Neural cell (in vitro differentiated cells): Measurements from ENCODE around the gene THRB. TPM values are rescaled to one million over a fixed set of nuclear protein-coding genes. Genes with fewer than 3 reads are reported as not detected.

ENCODE experiments used
- H2AFZ ChIP-seq: fragments of 200-600, 300-800 bp; sonication (generic), shearing (Covaris generic); 2 replicates; pipeline ENCODE4 v1.6.0; 2014; ENCODE audit warnings: low read depth, mild to moderate bottlenecking, antibody characterized with exemption, low read length, moderate library complexity
- H3F3A ChIP-seq: fragments of 200-600 bp; shearing (Covaris generic); 2 replicates; pipeline ENCODE4 v1.6.1; 2016; ENCODE audit warnings: mild to moderate bottlenecking, moderate library complexity, mixed read lengths, antibody characterized with exemption, low read length; ENCODE audit not compliant: insufficient read depth, poor library complexity, severe bottlenecking
- H3K27ac ChIP-seq: fragments of 200-600, 300-800 bp; sonication (generic), shearing (Covaris generic); 2 replicates; pipeline ENCODE4 v1.5.1; 2014; ENCODE audit warnings: mild to moderate bottlenecking, low read length, moderate library complexity
- H3K27me3 ChIP-seq: fragments of 300-800, 200-600 bp; sonication (generic), shearing (Covaris generic); 2 replicates; pipeline ENCODE4 v1.6.0; 2014; ENCODE audit warnings: mild to moderate bottlenecking, low read depth, low read length, moderate library complexity; ENCODE audit not compliant: insufficient read depth
- H3K36me3 ChIP-seq: fragments of 300-800, 200-600 bp; sonication (generic), shearing (Covaris generic); 2 replicates; pipeline ENCODE4 v1.5.1; 2014; ENCODE audit warnings: mild to moderate bottlenecking, antibody characterized with exemption, low read length, moderate library complexity; ENCODE audit not compliant: insufficient read depth
- H3K4me2 ChIP-seq: fragments of 300-800, 200-600 bp; sonication (generic), shearing (Covaris generic); 2 replicates; pipeline ENCODE4 v1.6.0; 2014; ENCODE audit warnings: mild to moderate bottlenecking, low read length
- H3K4me3 ChIP-seq: fragments of 300-800, 200-600 bp; sonication (generic), shearing (Covaris generic); 2 replicates; pipeline ENCODE4 v1.5.1; 2014; ENCODE audit warnings: mild to moderate bottlenecking, low read length, moderate library complexity
- H3K79me2 ChIP-seq: fragments of 200-600 bp; shearing (Covaris generic); replicated peaks from 2 replicates; pipeline ENCODE4 v1.6.0; 2014; ENCODE audit warnings: mild to moderate bottlenecking, low read length, moderate library complexity; ENCODE audit not compliant: insufficient read depth
- H3K9ac ChIP-seq: fragments of 300-800, 200-600 bp; sonication (generic), shearing (Covaris generic); 2 replicates; pipeline ENCODE4 v1.6.1; 2016; ENCODE audit warnings: mild to moderate bottlenecking, low read length, mixed read lengths
- H3K9me2 ChIP-seq: fragments of 200-600 bp; shearing (Covaris generic); 2 replicates; pipeline ENCODE4 v1.6.1; 2016; ENCODE audit warnings: mild to moderate bottlenecking, low read length, mixed read lengths; ENCODE audit not compliant: insufficient read depth
- H3K9me3 ChIP-seq: fragments of 200-600, 300-800 bp; sonication (generic), shearing (Covaris generic); 2 replicates; pipeline ENCODE4 v1.6.1; 2016; ENCODE audit warnings: mild to moderate bottlenecking, mixed run types, low read length, moderate library complexity, mixed read lengths
- H4K20me1 ChIP-seq: fragments of 200-600 bp; shearing (Covaris generic); 2 replicates; pipeline ENCODE4 v1.6.1; 2016; ENCODE audit warnings: mild to moderate bottlenecking, mixed run types; ENCODE audit not compliant: insufficient read depth
- CTCF ChIP-seq: fragments of 450-650 bp; IDR thresholded peaks from 2 replicates; pipeline ENCODE4 v1.5.1; 2014; ENCODE audit warnings: antibody characterized with exemption, mild to moderate bottlenecking, moderate library complexity; ENCODE audit not compliant: poor library complexity, severe bottlenecking
- EP300 ChIP-seq: fragments of 450-650 bp; conservative IDR thresholded peaks from 2 replicates; pipeline ENCODE4 v1.6.1; 2014; ENCODE audit warnings: antibody characterized with exemption, mild to moderate bottlenecking, moderate library complexity; ENCODE audit not compliant: poor library complexity, severe bottlenecking
- EZH2 ChIP-seq: fragments of 200-600, 300-800 bp; shearing (Covaris generic), sonication (generic); IDR thresholded peaks from 2 replicates; pipeline ENCODE4 v1.6.1; 2014; ENCODE audit warnings: antibody characterized with exemption, low read length, borderline replicate concordance, mild to moderate bottlenecking; ENCODE audit not compliant: insufficient read depth, poor library complexity, severe bottlenecking
- MXI1 ChIP-seq: fragments of 450-650 bp; conservative IDR thresholded peaks from 2 replicates; pipeline ENCODE4 v1.6.1; 2014; ENCODE audit warnings: antibody characterized with exemption, mild to moderate bottlenecking; ENCODE audit not compliant: poor library complexity, severe bottlenecking
- POLR2AphosphoS5 ChIP-seq: IDR thresholded peaks from 2 replicates; pipeline ENCODE4 v1.6.1; 2012
- RAD21 ChIP-seq: fragments of 450-650 bp; conservative IDR thresholded peaks from 2 replicates; pipeline ENCODE4 v1.6.1; 2014; ENCODE audit warnings: antibody characterized with exemption, mild to moderate bottlenecking, moderate library complexity
- REST ChIP-seq: IDR thresholded peaks from 2 replicates; pipeline ENCODE4 v1.6.1; 2012; ENCODE audit warnings: borderline replicate concordance
- SMC3 ChIP-seq: fragments of 450-650 bp; conservative IDR thresholded peaks from 2 replicates; pipeline ENCODE4 v1.6.1; 2014; ENCODE audit warnings: antibody characterized with exemption, mild to moderate bottlenecking, moderate library complexity; ENCODE audit not compliant: poor library complexity
- TAF1 ChIP-seq: IDR thresholded peaks from 2 replicates; pipeline ENCODE4 v1.6.1; 2012; ENCODE audit warnings: low read depth
- polyA plus RNA-seq: library from polyadenylated mRNA; depleted of rRNA; stranded (reverse); fragments of >200 nt; gene quantifications from 2 replicates; pipeline ENCODE4 v1.2.3, GENCODE V29; 2014

The THRB gene
- polyA plus RNA-seq, 1 donor from 2014 or later, result 1.7 TPM

DNA sequence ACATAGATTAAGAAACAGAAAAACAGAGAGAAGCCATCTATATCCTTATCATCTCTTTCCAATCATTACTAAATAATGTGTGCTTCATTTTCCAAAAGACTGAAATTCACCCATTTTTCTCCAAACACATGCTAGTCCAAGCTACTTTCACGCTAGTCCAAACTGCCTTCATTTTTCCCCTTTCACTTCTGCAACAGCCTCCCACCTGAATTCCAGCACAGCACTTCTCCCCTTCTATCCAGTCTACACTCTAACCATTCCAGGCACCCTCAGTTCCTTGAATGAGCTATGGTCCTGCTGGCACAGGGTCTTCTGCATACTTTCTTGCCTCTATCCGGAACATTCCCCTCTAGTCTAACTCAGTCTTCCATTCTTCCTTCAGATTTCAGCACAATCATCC lies 112.0 kb downstream of the THRB start:
- no peak overlapping the region for H3K4me3 ChIP-seq

DNA sequence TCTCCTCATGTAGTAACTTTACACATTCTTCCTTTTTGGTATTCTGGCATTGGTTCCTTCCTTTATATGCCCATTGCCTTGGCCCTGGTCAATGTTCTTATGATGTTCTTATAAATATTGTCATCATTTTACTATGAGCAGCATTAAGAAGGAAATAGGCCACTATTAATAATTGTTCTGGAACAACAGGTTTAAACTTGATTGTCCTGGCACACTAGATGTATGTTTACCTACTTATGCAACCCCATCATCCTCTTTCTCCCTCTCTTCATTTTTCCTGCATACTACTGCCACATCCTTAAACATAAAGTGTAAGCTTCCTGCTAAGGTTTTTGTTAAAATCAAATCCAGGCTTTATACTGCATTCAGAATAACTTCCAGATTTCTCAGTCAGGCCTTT lies 114.7 kb downstream of the THRB start:
- Histone ChIP-seq H3K9ac (no peak overlapping the region), H3F3A (no peaks in the 10 kb centered on the region), H3K27ac (no peak overlapping the region), H3K36me3 (no peaks in the 10 kb centered on the region), H3K4me2 (no peak overlapping the region), H3K4me3 (no peak overlapping the region), H3K9me3 (no peaks in the 10 kb centered on the region), H3K79me2 (no peaks in the 10 kb centered on the region), H2AFZ (no peak overlapping the region), H4K20me1 (no peaks in the 10 kb centered on the region), H3K9me2 (no peaks in the 10 kb centered on the region), H3K27me3 (no peaks in the 10 kb centered on the region)
- no peak for TF ChIP-seq SMC3
- no peak for TF ChIP-seq TAF1
- TF ChIP-seq REST, result no peak

More for the DNA sequence above, 112.0 kb downstream of the THRB start:
- TF ChIP-seq EZH2 (no peak), POLR2AphosphoS5 (no peak), TAF1 (no peak), EP300 (no peak), RAD21 (no peak), REST (no peak), SMC3 (no peak), CTCF (no peak), MXI1 (no peak)
- no peaks in the 10 kb centered on the region for H3K27me3 ChIP-seq
- H3K36me3 ChIP-seq, result no peaks in the 10 kb centered on the region
- no peaks in the 10 kb centered on the region for H3K9me3 ChIP-seq
- no peak overlapping the region for H3K27ac ChIP-seq
- H3K79me2 ChIP-seq, result no peaks in the 10 kb centered on the region
- H3K9me2 ChIP-seq, result no peaks in the 10 kb centered on the region
- no peak overlapping the region for H3K9ac ChIP-seq
- H4K20me1 ChIP-seq, result no peaks in the 10 kb centered on the region
- no peak overlapping the region for H3K4me2 ChIP-seq
- H2AFZ ChIP-seq, result no peak overlapping the region
- H3F3A ChIP-seq, result no peaks in the 10 kb centered on the region
